Hepatocyte (in vitro differentiated cells): ENCODE results near the gene TFB2M. TPM values are rescaled to one million over a fixed set of nuclear protein-coding genes. Genes with fewer than 3 reads are reported as not detected.
A peak's percentile ranks its signal among the peaks of the same experiment; 100 is the strongest.
"Not testable (repeated sequence)": the region's sequence is repeated elsewhere in the genome, so short reads cannot be mapped to it uniquely, and the experiment has no call there.

Source experiments
- DNase-seq: peaks from one replicate; pipeline ENCODE4 v3.0.0-alpha.2; 2016; ENCODE audit warnings: low spot score
- H2AFZ ChIP-seq: fragments of 200-600 bp; sonication (generic); 2 replicates; pipeline ENCODE4 v1.6.0; 2016; ENCODE audit warnings: antibody characterized with exemption, mild to moderate bottlenecking
- H3K27ac ChIP-seq: fragments of 200-600 bp; sonication (generic); 2 replicates; pipeline ENCODE4 v1.5.1; 2016; ENCODE audit warnings: mild to moderate bottlenecking
- H3K27me3 ChIP-seq: fragments of 200-600 bp; sonication (generic); 2 replicates; pipeline ENCODE4 v1.6.1; 2016
- H3K36me3 ChIP-seq: fragments of 200-600 bp; sonication (generic); replicated peaks from 2 replicates; pipeline ENCODE4 v1.5.1; 2016; ENCODE audit warnings: low read depth; ENCODE audit not compliant: insufficient read depth
- H3K4me1 ChIP-seq: fragments of 200-600 bp; sonication (generic); 2 replicates; pipeline ENCODE4 v1.5.1; 2016; ENCODE audit warnings: mild to moderate bottlenecking, moderate library complexity; ENCODE audit not compliant: insufficient read depth
- H3K4me2 ChIP-seq: fragments of 200-600 bp; sonication (generic); 2 replicates; pipeline ENCODE4 v1.6.0; 2016
- H3K4me3 ChIP-seq: fragments of 200-600 bp; sonication (generic); 2 replicates; pipeline ENCODE4 v1.5.1; 2016; ENCODE audit warnings: mild to moderate bottlenecking
- H3K79me2 ChIP-seq: fragments of 200-600 bp; sonication (generic); 2 replicates; pipeline ENCODE4 v1.6.0; 2017; ENCODE audit warnings: mild to moderate bottlenecking
- H3K9me2 ChIP-seq: fragments of 200-600 bp; sonication (generic); replicated peaks from 2 replicates; pipeline ENCODE4 v1.6.0; 2017; ENCODE audit warnings: mild to moderate bottlenecking; ENCODE audit not compliant: insufficient read depth
- H3K9me3 ChIP-seq: fragments of 200-600 bp; sonication (generic); 2 replicates; pipeline ENCODE4 v1.5.1; 2016; ENCODE audit warnings: low read depth, mild to moderate bottlenecking
- H4K20me1 ChIP-seq: fragments of 200-600 bp; sonication (generic); 2 replicates; pipeline ENCODE4 v1.6.0; 2016; ENCODE audit warnings: mild to moderate bottlenecking; ENCODE audit not compliant: insufficient read depth, poor library complexity, severe bottlenecking
- CTCF ChIP-seq: fragments of 200-600 bp; sonication (generic); IDR thresholded peaks from 2 replicates; pipeline ENCODE4 v1.5.1; 2016; ENCODE audit warnings: antibody characterized with exemption, mild to moderate bottlenecking; ENCODE audit not compliant: poor library complexity
- EZH2 ChIP-seq: fragments of 200-600 bp; sonication (generic); IDR thresholded peaks from 2 replicates; pipeline ENCODE4 v1.6.1; 2016; ENCODE audit warnings: antibody characterized with exemption, mild to moderate bottlenecking, borderline replicate concordance
- EZH2phosphoT487 ChIP-seq: fragments of 200-600 bp; sonication (generic); IDR thresholded peaks from one replicate; pipeline ENCODE4 v1.6.1; 2018; ENCODE audit warnings: antibody characterized with exemption, mild to moderate bottlenecking, low read depth, moderate library complexity; ENCODE audit not compliant: unreplicated experiment, severe bottlenecking
- WGBS: methylation state at CpG from one replicate; pipeline ENCODE4 v1.1.6; 2016; ENCODE audit warnings: low lambda C conversion rate; ENCODE audit errors: missing lambda C conversion rate; 5-methylcytosine and 5-hydroxymethylcytosine counted together
- polyA plus RNA-seq: library from polyadenylated mRNA; unstranded; fragments of >200 nt; fragmentation: Nextera tagmentation; extraction: Ambion mirVana; gene quantifications from 2 replicates; pipeline ENCODE4 v1.2.1, GENCODE V29; 2016
- total RNA-seq: library from RNA; depleted of rRNA; stranded (reverse); fragments of >200 nt; gene quantifications from 2 replicates; pipeline ENCODE4 v1.2.3, GENCODE V29; 2014

TFB2M gene
- total and polyA plus RNA-seq, 2 experiments from 2014 or later: 14.2 to 16.3 TPM

GRCh38 chr1:246564839-246565750, 966 bp downstream of the TFB2M start:
- H3K9me2 ChIP-seq: no peaks in the 10 kb centered on the region
- peak overlapping the region; percentile 42 for H2AFZ ChIP-seq
- TF ChIP-seq CTCF (no peak), EZH2 (no peak), EZH2phosphoT487 (no peak)
- no peaks in the 10 kb centered on the region for H4K20me1 ChIP-seq
- peak overlapping the region; percentile 87 for H3K4me2 ChIP-seq
- no peaks in the 10 kb centered on the region for H3K9me3 ChIP-seq
- no peaks in the 10 kb centered on the region for H3K36me3 ChIP-seq
- no peak for DNase-seq
- 48% methylated on average over 33 of the region's 33 CpGs for WGBS
- peaks cover 14% of the 10 kb centered on the region for H3K4me1 ChIP-seq
- H3K79me2 ChIP-seq: peaks cover 55% of the 10 kb centered on the region
- H3K27ac ChIP-seq: peak overlapping the region; percentile 54
- peak overlapping the region; percentile 44 for H3K4me3 ChIP-seq
- no peaks in the 10 kb centered on the region for H3K27me3 ChIP-seq

GRCh38 chr1:246560833-246561232, 5.2 kb downstream of the TFB2M start:
- H3K36me3 ChIP-seq, DNase-seq, H3K9me3 ChIP-seq, H3K27ac ChIP-seq, H3K4me3 ChIP-seq, H4K20me1 ChIP-seq, H3K9me2 ChIP-seq, H2AFZ ChIP-seq, H3K4me2 ChIP-seq, H3K27me3 ChIP-seq, H3K4me1 ChIP-seq: not testable (repeated sequence)
- WGBS: 89% methylated on average over 10 of the region's 10 CpGs
- peaks cover 51% of the 10 kb centered on the region for H3K79me2 ChIP-seq

GRCh38 chr1:246559310-246559709, 6.8 kb downstream of the TFB2M start:
- WGBS: 99% methylated on average over 4 of the region's 4 CpGs
- Histone ChIP-seq H3K9me2 (no peaks in the 10 kb centered on the region), H3K27me3 (no peaks in the 10 kb centered on the region), H3K79me2 (peaks cover 37% of the 10 kb centered on the region), H3K9me3 (no peaks in the 10 kb centered on the region), H3K4me3 (no peak overlapping the region), H3K27ac (no peak overlapping the region), H4K20me1 (no peaks in the 10 kb centered on the region), H3K36me3 (no peaks in the 10 kb centered on the region), H3K4me1 (no peaks in the 10 kb centered on the region), H3K4me2 (no peak overlapping the region), H2AFZ (no peak overlapping the region)
- no peak for DNase-seq
- TF ChIP-seq CTCF: no peak
- no peak for TF ChIP-seq EZH2
- no peak for TF ChIP-seq EZH2phosphoT487

- Histone ChIP-seq H3K4me1 (no peaks in the 10 kb centered on the region), H3K9me3 (no peaks in the 10 kb centered on the region), H3K36me3 (no peaks in the 10 kb centered on the region), H3K4me2 (no peak overlapping the region), H4K20me1 (no peaks in the 10 kb centered on the region), H2AFZ (no peak overlapping the region), H3K4me3 (no peak overlapping the region), H3K27me3 (no peaks in the 10 kb centered on the region), H3K27ac (no peak overlapping the region), H3K79me2 (peaks cover 29% of the 10 kb centered on the region), H3K9me2 (no peaks in the 10 kb centered on the region)
- DNase-seq: no peak
- 97% methylated on average over 2 of the region's 2 CpGs for WGBS
- no peak for TF ChIP-seq EZH2phosphoT487
- TF ChIP-seq CTCF: no peak
- TF ChIP-seq EZH2: no peak
These were observed 8.0 kb downstream of the TFB2M start for GRCh38 chr1:246558041-246558440.
